Activated CD8-positive, alpha-beta memory T cell treated with anti-CD3 and anti-CD28 coated beads, Interleukin-2, amount 50 U/mL, for 24 hours (primary cell): ENCODE results near the gene F10.

ENCODE experiments used
- DNase-seq: peaks from one replicate; pipeline ENCODE4 v3.0.0-alpha.2; 2020; ENCODE audit errors: extremely low read depth

The F10 gene

GRCh38 chr13:113192902-113193301 is 70.3 kb downstream of the F10 start:
- DNase-seq: no peak

- DNase-seq: no peak
These were observed 72.8 kb downstream of the F10 start for GRCh38 chr13:113195360-113195759.

- DNase-seq: no peak
These were observed 74.6 kb downstream of the F10 start for GRCh38 chr13:113196970-113197737.
